ENCODE results near the gene RSF1.
"Not testable (repeated sequence)": the region's sequence is repeated elsewhere in the genome, so short reads cannot be mapped to it uniquely, and the experiment has no call there.

Gene RSF1

DNA sequence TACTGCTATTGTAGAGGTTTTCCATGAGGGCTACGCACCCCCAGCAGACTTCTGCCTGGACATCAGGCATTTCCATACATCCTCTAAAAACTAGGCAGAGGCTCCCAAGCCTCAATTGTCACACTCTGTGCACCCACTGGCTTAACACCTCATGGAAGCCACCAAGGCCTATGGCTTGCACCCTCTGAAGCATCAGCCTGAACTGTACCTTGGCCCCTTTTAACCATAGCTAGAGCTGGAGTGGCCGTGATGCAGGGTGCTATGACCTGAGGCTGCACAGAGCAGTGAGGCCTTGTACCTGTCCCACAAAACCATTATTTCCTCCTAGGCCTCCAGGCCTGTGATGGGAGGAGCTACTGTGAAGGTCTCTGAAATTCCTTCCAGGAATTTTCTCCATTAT, 34.3 kb upstream of the RSF1 start:
- Histone ChIP-seq H3K27ac (ENCODE audit: extremely low read depth, low read depth, low read length) (no peak overlapping the region), H3K36me3 (ENCODE audit: control insufficient read depth in 2 of 2, insufficient read depth in 1 of 2, low read length in 2 of 2) (peaks cover 0 to 36% of the 10 kb centered on the region in 2 experiments; a peak in 2 of 3 replicates), H3K4me3 (ENCODE audit: low read depth, low read length) (no peak overlapping the region), H3K9me3 (ENCODE audit: control insufficient read depth, insufficient read depth, low read depth, low read length) (no peaks in the 10 kb centered on the region), H3K4me1 (ENCODE audit: control insufficient read depth, insufficient read depth, low read length) (no peaks in the 10 kb centered on the region)
- TF ChIP-seq ZNF140 (tag by site-specific recombination; IDR thresholded peaks at IDR 0.05): no peak
- TF ChIP-seq ZNF621 (tag by site-specific recombination; IDR thresholded peaks at IDR 0.05): no peak
- peak; percentile 86 for TF ChIP-seq SETDB1 (IDR thresholded peaks at IDR 0.05; ENCODE audit: insufficient read length, low read length)
- no peak for TF ChIP-seq ZNF175 (tag by site-specific recombination; IDR thresholded peaks at IDR 0.05)
- TF ChIP-seq ZNF292 (tag by site-specific recombination; IDR thresholded peaks at IDR 0.05; ENCODE audit: borderline replicate concordance, low read depth): no peak
- no peak for TF ChIP-seq ZNF629 (tag by site-specific recombination; IDR thresholded peaks at IDR 0.05)
- TF ChIP-seq, protein P1, sequence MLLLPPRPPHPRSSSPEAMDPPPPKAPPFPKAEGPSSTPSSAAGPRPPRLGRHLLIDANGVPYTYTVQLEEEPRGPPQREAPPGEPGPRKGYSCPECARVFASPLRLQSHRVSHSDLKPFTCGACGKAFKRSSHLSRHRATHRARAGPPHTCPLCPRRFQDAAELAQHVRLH (tag by site-specific recombination; IDR thresholded peaks at IDR 0.05): no peak
- TF ChIP-seq ZNF404 (tag by site-specific recombination; IDR thresholded peaks at IDR 0.05): no peak
- TF ChIP-seq ZNF366 (tag by site-specific recombination; conservative IDR thresholded peaks at IDR 0.05): no peak
- TF ChIP-seq KLF9 (tag by site-specific recombination; IDR thresholded peaks at IDR 0.05; ENCODE audit: low read depth): no peak
- no peak for TF ChIP-seq ZNF37A (tag by site-specific recombination; IDR thresholded peaks at IDR 0.05)
- TF ChIP-seq ZNF354C (tag by site-specific recombination; IDR thresholded peaks at IDR 0.05; ENCODE audit: borderline replicate concordance, low read depth): no peak
- peak; percentile 96 for TF ChIP-seq ZNF585B (tag by site-specific recombination; IDR thresholded peaks at IDR 0.05)
- POLR2A ChIA-PET: no interaction called here
- CTCF ChIA-PET: no interaction called here

GRCh38 chr11:77851503-77851902, 31.0 kb upstream of the RSF1 start:
- Histone ChIP-seq H3K9me3 (ENCODE audit: control insufficient read depth, insufficient read depth, low read depth, low read length) (no peaks in the 10 kb centered on the region), H3K27ac (ENCODE audit: extremely low read depth, low read depth, low read length) (no peak overlapping the region), H3K36me3 (ENCODE audit: control insufficient read depth in 2 of 2, insufficient read depth in 1 of 2, low read length in 2 of 2) (peaks cover 0 to 33% of the 10 kb centered on the region in 2 experiments; a peak in 2 of 3 replicates), H3K4me1 (ENCODE audit: control insufficient read depth, insufficient read depth, low read length) (no peaks in the 10 kb centered on the region), H3K4me3 (ENCODE audit: low read depth, low read length) (no peak overlapping the region)
- POLR2A ChIA-PET: no interaction called here
- peak; percentile 27; the same call in 1 of the 2 replicates for TF ChIP-seq EGR2 (tag by site-specific recombination; IDR thresholded peaks at IDR 0.05; ENCODE audit: low read depth)
- no peak for TF ChIP-seq ZSCAN4 (tag by site-specific recombination; IDR thresholded peaks at IDR 0.05)
- TF ChIP-seq ZFHX2 (tag by site-specific recombination; conservative IDR thresholded peaks at IDR 0.05): 0 out of 2 replicates have a peak, but pooled peaks have one; percentile 19
- CTCF ChIA-PET: no interaction called here

- peaks cover 0 to 36% of the 10 kb centered on the region in 2 experiments; a peak in 1 of 3 replicates for H3K36me3 ChIP-seq (ENCODE audit: control insufficient read depth in 2 of 2, insufficient read depth in 1 of 2, low read length in 2 of 2)
- H3K4me1 ChIP-seq (ENCODE audit: control insufficient read depth, insufficient read depth, low read length); POLR2A ChIA-PET; H3K9me3 ChIP-seq (ENCODE audit: control insufficient read depth, insufficient read depth, low read depth, low read length); H3K27ac ChIP-seq (ENCODE audit: extremely low read depth, low read depth, low read length); H3K4me3 ChIP-seq (ENCODE audit: low read depth, low read length); CTCF ChIA-PET: not testable (repeated sequence)
These were observed 23.2 kb upstream of the RSF1 start for GRCh38 chr11:77843700-77844099.

- Histone ChIP-seq H3K4me1 (ENCODE audit: control insufficient read depth, insufficient read depth, low read length) (no peaks in the 10 kb centered on the region), H3K27ac (ENCODE audit: extremely low read depth, low read depth, low read length) (no peak overlapping the region), H3K4me3 (ENCODE audit: low read depth, low read length) (no peak overlapping the region), H3K36me3 (ENCODE audit: control insufficient read depth in 2 of 2, insufficient read depth in 1 of 2, low read length in 2 of 2) (peaks cover 0 to 34% of the 10 kb centered on the region in 2 experiments; a peak in 1 of 3 replicates), H3K9me3 (ENCODE audit: control insufficient read depth, insufficient read depth, low read depth, low read length) (no peaks in the 10 kb centered on the region)
- ChIA-PET POLR2A (no interaction called here), CTCF (no interaction called here)
- TF ChIP-seq ZBTB17 (tag by site-specific recombination; IDR thresholded peaks at IDR 0.05) (no peak), ZNF146 (tag by site-specific recombination; IDR thresholded peaks at IDR 0.05) (no peak), ZBTB49 (tag by site-specific recombination; IDR thresholded peaks at IDR 0.05; ENCODE audit: low read depth) (no peak), ZNF433 (tag by site-specific recombination; IDR thresholded peaks at IDR 0.05; ENCODE audit: low read depth) (no peak), ZNF704 (tag by site-specific recombination; IDR thresholded peaks at IDR 0.05) (no peak), ZNF747 (tag by site-specific recombination; IDR thresholded peaks at IDR 0.05) (no peak), ZNF335 (tag by site-specific recombination; conservative IDR thresholded peaks at IDR 0.05) (no peak), ZNF366 (tag by site-specific recombination; conservative IDR thresholded peaks at IDR 0.05) (no peak)
These were observed 22.1 kb upstream of the RSF1 start for GRCh38 chr11:77842441-77843121.

Data from HEK293 (cell line).